Measurements from ENCODE around the gene NALF2.

Gene NALF2

DNA sequence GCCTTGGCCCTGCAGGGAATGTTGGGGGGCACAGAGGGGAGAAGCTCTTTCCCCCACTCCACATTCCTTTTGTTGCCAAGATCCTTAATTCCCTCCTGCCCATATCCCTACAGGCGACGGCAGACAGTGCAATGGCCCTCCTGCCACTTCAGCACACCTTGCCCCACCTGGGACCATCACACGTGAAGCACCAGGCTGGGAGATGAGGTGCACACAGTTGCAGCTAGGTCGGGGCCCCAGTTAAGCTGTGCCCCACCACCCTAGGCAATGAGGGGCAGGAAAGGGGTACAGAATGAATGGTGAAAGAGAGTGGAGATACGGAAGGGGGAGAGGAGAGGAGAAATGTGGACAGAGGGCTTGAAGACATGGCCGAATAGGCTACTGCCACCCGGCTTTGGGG lies 26.2 kb downstream of the NALF2 start:
- no peak for DNase-seq (ENCODE audit: low read depth)

DNA sequence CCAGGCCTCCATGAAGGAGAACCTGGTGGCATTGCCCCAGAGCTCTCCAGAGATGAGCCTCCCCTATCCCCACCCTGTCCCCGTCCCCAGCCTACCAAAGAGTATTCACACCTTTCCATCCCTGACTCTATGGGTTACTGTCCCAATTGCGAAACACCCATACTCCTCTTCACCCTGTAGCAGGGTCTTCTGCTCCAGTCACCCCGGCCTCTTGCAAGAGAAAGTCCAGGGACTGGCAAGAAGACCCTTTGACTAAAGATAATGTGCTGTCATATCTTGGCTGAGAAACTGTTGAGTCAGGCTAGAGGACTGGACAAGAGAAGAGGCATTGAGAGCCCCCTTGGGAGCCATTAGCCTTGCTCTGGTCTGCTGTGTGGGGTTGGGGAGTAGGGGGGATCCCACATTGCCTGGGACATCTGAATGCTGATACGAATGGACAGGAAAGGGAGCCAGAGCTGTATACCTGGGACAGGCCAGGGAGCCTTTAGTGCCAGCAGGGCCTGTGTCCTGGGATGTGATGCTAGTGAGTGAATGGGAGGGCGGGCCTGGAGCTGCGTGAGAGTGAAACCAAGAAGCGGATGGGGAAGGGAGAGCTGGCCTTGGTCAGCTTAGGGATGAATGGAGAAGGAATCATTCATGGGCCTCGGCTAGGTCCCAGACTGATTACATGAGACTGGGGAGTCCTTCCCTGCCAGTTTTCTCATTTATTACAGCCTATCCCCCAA lies 27.1 kb downstream of the NALF2 start:
- no peak for DNase-seq (ENCODE audit: low read depth)

DNA sequence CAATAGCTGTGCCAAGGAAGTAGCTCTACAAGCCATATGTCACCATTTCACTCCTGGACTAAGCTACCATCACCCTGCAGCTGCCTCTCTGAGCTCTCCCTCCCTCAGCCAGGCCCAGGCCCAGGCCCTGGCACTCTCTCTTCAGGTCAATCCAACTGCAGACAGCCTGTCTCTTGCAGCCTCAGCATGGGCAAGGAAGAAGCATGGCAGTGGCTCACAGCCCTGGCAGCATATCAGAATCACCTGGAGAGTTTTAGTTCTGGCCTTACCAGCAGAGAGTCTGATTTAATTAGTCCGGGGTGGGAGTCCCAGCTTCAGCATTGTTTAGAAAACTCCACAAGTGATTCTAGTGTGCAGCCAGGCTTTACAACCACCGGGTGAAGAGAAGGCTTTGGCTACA lies 31.5 kb downstream of the NALF2 start:
- DNase-seq (ENCODE audit: low read depth): no peak

DNA sequence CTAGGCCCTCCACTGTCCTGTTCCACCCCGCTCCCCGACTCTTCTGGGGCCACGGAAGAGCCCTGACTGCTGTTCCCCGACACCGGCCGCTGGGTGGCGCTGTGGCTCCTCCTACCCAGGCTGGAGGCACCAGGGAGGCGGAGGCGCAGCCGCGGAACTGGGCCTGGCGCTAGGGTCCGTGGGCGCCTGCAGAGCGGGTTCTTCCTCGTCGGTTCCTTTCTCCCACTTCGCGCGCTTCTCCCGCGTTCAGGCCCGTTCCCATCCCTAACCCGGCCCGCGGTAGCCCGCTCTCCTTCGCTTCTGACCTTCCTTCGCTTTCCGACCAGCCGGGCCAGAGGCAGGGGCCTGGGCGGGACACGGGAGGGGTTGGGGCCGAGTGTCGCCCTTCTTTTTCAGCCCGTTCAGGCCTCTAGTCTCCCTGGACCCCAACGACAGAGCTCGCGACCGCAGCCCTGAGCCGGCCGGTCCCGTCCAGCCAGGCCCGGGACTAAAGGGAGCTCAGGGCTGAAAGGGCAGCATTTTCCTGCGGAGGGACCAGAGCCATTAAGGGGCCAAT lies 34.3 kb downstream of the NALF2 start:
- peak; percentile 50 for DNase-seq (ENCODE audit: low read depth)

DNA sequence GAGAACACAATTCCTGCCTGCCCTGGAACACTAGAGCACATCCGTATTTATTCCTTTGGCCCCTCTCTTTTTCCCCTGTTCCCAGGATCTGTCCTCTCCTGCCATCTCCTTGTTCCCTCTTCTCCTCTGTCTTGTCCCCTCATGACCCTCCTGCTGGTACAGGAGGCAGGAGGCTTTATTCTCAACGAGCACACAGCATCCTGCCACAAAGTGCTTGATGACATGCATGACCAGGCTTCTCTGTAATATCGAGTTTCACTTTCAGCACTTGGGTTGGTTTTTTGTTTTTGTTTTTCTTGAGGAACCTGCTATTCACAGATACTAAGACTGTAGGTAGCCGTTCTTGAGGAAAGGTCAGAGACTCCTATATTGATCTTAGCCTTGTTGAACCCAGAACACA lies 35.3 kb downstream of the NALF2 start:
- DNase-seq (ENCODE audit: low read depth): no peak

DNA sequence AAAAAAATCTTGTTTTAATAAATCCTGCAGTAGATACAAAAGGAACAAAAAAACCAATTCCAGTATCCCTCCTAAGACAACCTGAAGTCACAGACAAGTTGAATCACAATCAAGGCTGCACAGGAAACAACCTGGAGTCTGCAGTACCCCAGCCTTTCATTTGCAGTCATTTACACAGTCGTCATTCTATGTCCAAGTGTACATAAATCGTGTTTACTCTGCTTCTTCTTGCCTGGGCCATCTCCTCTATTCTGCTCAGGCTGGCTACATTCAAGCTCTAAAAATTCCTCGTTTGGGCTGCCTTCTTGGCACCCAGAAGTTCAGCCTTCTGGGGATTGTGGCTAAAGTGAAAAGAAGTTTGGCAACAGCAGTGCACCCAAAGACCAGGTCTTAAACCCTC lies 37.8 kb downstream of the NALF2 start:
- no peak for DNase-seq (ENCODE audit: low read depth)

DNA sequence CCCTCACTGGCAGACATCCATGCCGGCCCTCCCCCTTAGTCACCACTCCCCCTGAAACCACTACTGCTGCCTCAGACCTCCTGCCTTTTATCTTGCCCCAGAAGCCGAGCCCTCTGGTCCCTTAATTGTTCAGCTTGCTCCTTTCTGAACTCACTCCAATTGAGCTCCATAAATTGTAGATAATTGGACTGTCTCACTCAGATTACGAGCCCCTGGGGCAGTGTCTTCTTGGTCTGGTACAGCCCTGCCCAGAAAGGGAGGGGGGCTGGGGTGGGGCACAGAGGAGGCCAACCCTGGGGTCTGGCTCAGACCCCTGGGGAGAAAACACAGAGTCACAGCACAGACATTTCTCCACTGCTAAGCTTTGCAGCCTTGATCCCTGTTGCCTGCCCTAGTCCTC lies 39.4 kb downstream of the NALF2 start:
- no peak for DNase-seq (ENCODE audit: low read depth)

DNA sequence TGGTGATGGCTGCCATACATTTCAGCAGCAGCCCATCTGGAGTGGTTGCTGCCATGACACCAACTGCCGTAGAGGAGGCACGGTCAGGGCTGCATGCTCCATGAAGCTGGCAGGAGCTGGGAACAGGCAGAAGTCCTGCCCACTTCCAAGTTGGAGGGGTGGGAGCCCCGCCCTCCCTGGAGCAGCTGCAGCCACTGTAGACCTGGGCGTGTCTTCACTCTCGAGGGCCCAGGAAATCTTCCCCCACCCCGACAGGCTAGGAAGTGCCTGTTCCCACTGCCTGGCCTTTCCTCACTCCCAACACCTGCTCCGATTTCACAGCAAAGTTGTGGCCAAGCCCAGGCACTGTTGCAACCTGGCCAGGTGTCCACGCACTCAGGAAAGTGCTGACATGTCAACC lies 42.3 kb downstream of the NALF2 start:
- DNase-seq (ENCODE audit: low read depth): no peak

DNA sequence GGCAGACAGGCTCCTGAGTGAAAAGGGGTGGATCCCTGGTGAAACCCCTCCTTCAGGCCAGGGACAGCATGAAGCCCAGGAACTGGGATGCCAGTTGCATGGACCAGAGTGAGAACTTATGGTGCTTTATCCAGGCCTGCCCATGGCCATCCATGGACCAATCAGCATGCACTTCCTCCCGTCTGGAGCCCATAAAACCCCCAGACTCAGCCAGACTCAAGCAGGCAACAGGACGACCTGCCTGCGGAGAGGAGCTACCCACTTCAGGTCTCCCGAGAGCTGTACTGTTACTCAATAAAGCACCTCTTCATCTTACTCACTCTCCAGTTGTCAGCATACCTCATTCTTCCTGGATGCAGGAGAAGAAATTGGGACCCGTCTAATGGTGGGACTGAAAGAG lies 42.9 kb downstream of the NALF2 start:
- DNase-seq (ENCODE audit: low read depth): no peak

DNA sequence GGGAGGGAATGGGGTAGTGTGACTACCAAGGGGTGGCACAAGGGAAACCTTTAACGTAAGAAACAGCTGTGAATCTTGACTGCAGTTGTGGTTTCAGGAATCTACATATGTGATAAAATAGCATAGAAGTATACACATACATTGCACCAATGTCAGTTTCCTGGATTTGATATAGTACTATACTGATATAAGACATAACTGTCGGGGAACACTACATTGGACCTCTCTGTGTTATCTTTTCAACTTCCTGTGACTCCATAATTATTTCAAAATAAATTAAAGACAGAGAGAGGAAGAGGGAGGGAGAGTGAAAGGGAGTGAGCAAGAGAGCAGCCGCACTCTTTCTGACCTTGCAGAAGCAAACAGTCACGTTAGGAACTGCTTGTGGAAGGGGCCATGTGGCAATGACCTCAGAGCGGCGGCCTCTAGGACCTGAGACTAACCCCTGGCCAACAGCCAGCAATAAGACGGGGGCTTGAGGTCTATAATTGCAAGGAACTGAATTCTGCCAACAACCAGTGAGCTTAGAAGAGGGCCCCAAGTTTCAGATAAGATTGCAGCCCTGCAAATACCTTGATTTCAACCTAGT lies 47.4 kb downstream of the NALF2 start:
- DNase-seq (ENCODE audit: low read depth): no peak

DNA sequence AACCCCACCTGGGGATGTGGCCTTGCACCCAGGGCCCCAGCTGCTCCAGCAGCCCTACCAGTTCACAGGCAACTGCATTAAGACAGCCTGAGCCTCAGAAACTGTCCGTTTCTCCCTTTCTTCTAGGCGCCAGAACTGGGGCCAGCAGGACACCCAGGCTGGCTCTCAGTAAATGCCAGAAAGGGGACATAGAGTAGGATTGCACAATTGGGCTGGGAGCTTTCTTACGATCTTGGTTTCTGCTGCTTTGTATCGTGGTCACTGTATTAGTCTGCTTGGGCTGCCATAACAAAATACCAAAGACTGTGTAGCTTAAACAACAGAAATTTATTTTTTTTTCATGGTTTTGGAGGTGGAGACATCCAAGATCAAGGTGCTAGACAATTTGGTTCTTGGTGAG lies 48.4 kb downstream of the NALF2 start:
- DNase-seq (ENCODE audit: low read depth): no peak

Measured in ELR (cell line).